Measurements from ENCODE around the gene ANGPTL2.

The ANGPTL2 gene

DNA sequence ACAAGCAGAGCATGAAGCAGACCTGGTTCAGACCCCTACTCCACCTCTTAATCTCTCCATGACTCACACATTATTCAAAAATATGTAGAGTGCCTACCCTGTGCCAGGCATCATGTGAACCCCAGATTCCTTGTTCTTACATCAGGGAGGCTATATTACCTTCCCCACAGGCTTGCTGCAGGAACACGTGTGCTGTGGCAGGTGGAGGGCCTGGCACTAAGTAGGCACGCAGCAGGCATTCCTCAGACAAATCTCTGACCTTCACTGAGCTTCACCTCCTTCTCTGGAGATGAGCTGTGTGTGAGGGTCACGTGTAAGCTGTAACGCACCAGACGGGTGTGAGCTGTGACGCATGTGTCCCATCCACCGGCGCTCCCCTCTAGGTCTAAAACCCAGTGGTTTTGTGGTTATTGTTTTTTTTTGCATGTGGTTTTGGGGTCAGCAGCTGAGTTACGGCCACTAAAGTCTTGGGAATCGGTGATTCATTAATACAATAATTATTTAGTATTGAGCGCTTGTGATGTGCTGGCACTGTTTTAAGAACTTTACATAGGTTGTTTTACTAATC lies 30.3 kb downstream of the ANGPTL2 start:
- no peak for DNase-seq

DNA sequence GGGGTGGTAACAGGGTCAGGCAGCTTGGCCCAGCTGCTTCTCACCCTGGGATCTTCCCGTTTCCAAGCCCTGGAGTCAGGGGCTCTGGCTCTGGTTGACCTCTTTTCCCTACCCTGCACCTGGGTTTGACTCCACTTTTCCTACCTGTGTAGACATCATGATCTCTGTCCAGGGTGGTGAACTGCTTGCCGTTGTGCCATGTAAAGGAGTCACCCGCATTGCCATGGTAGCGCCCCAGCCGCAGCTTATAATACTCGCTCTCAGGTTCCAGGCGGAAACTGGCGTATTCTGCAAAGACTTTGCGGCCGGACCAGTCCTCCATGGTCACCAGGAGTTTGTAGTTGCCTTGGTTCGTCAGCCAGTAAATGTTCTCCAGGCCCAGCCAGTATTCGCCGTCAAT lies 30.9 kb downstream of the ANGPTL2 start:
- DNase-seq: no peak

DNA sequence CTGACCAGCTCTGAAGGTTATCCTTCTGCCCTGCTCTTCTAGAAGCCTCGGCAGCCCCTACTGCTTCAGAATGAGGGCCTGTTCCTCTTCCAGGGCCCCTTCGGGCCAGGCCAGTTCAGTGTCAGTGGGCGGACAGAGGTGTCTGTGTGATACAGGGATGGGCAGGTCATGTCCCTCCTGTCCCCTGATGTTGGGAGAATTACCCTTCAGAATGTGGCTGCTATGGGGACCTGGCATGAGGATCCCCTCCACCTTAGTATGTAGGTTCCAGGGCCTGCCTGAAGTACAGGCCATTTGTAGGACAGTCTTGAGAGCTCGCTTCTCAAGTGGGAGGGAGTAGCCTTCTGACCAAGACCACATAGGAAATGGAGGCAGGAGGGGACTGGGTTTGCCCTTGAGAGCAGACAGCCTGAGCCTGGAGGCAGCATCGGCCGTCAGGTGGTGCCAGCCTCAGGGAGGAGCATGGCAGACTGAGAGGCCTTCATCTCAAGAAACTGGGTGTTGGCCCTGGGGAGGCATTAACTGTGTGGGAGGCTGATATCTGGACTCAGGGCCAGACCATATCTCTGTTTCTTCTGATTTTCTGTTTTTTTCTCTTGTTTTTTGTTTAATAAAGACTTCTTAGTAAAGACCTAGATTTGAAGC lies 32.0 kb downstream of the ANGPTL2 start:
- no peak for DNase-seq

DNA sequence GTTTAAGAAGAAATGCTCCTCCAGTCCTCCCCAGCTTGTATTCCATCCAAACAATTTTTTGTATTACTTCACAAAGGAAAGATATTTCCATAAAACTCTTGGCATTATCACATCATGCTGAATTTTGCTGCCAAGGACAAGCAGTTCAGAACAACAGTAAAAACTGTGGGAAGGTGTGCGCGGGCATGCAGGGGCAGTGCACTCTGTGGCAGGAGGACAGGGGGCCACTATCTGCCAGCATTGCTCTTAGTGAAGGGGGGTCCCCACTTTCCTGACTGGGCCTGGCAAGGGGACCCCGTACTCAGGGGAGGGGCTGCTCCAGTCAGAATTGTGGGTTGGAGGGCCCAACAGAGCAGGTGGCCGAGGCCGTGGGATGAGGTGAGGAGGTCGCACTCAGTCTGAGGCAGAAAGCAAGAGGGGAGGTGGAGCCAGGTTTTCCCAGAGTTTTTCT lies 32.8 kb downstream of the ANGPTL2 start:
- DNase-seq: no peak

DNA sequence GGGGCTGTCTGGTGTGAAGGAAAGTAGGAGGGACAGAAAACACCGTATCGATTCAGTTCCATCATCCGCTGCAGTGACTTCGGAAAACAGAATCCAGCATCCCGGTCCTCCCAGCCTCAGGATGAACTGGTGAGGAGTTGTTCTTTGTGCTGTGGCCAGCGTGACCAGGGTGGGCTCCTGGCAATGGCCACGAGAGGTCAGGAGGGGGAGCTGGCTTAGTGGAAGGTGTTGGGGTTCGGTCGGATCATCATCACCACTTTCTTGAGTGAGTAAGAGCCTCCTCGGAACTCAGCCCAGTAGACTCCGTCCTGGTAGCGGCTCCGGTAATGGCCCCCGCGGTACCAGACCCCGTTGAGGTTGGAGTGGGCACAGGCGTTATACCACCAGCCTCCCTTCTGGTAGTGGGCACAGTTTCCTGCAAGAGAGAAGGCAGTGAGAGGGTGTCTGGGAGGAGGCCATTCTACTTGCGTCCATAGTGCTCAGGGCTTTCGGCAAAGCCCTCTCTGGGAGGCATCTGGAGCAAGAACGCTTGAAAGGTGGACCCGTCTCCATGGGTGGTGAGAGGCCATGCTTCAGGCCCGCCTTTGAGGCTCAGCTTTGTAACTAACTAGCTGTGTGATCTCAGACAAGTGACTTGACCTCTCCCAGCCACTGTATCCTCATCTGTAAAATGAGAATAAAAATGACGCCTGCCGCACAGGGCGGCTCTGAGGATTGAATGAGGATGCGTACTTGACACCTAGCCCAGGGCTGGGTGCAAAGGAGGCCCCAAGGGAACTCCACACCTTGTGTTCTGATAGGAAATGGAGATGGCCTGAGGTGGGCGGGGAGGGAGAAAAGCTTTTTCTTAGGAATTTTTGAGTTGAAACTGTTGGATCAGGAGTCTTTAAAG lies 33.5 kb downstream of the ANGPTL2 start:
- no peak for DNase-seq

DNA sequence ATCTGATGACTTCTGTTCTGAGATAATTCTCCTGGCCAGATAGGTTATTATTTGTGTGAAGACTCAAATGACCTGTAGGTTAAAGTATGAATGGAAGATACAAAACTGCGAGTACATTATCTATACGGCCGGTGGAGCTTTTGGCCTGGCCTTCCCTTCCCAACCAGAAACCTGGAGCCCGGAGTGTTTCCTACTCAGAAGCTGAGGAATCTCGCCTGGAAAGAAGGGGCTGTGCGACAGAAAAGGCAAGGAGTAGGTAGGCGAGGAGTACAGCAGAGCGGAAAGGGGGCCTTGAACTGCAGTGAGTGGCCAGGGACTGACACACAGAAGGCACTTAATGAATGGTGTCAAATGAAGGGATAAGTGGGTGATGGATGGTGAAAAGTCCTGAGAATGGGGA lies 34.6 kb downstream of the ANGPTL2 start:
- DNase-seq: no peak

DNA sequence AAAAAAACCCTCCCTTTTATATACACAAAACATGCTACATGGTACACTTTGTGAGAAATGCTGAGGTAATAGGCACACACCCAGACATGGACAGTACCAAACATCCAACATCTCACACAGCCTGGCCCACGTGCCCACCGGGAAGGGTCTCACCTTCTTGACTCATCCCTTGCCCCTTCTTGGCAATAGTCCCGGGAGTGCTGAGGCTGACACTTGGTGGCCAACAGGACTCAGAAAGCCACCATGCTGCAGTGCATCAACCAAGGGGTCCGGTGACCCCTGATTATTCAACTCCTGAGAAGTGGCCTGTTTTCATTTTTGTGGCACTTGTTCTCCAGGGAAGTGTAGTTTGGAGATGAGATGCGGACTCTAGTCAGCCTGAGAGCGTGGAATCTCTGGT lies 35.0 kb downstream of the ANGPTL2 start:
- DNase-seq: no peak

DNA sequence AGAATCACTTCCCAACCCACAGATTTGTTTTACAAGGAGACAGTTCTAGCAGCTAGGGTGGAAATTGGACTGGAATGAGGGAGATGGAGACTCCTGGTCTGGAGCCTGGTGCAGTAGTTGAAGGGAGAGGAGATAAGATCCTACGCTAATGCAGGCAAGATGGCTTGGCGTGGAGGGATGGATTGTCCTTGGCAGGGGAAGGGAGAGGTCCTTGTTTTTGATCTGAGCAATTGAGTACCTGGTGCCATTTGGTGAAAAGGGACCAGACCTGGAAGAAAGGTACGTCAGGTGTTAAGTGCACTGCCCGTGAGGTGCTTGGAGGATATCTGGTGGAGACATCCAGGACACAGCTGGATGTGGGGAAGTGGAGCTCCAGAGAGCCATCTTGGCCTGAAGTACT lies 35.7 kb downstream of the ANGPTL2 start:
- DNase-seq: no peak

DNA sequence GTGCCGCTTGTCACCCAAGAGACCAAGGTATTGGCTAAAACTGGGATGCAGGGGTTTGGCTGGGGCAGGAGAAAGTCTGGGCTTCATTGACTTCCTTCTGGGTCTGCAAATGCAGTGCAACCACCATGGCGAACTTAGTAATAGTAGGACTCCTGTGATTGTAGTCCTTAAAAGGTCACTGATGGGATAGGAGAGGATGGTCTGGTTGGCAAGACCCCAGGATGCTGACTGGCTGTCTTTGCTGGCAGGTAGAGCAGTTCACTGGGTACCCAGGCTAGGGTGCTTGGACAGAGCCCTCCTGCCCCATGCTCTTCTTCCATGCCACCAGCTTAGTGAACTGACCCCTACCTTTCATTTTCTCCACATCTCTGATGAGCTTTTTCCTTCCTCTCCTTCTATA lies 37.2 kb downstream of the ANGPTL2 start:
- no peak for DNase-seq

DNA sequence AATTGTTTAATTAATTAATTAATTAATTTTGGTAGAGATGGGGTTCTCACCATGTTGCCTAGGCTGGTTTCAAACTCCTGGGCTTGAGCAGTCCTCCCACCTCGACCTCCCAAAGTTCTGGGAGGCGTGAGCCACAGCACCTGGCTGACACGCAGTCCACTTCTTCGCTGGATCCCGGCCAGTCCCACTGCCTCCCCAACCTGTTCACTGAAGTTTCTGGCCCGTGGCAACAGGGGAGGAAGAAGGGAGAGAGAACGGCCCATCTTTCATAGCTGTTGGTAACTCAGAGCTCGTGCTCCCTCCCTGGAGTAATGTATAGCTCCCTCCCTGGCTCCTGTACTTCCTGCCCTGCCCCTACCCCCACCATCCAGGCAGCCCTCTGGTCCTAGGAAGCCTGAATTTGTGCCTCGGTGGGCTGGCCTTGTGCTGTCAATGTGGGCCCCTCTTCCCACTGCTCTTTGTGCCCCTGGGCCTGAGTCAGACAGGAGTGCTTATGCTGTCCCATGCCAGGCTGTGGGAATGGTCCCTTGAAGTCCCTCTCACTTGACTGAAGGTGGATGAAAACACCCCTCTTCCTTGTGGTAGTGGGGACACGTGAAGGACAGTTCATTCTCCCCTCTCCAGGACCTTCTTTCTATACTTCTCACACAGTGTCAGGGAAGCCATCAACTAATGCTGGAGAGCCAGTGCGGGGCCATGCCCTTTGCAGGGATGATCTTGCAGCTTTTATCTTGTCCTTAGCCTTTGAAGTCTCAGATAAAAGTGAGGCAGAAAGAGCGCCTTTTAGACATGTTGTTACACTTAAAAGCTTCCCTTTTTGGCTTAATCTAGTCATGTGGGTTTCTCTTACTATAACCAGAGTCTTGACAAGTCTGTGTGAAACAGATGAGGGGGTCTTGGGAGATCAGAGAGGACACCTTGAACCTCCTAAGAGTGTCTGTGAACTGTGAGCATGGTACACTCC lies 38.1 kb downstream of the ANGPTL2 start:
- no peak for DNase-seq

DNA sequence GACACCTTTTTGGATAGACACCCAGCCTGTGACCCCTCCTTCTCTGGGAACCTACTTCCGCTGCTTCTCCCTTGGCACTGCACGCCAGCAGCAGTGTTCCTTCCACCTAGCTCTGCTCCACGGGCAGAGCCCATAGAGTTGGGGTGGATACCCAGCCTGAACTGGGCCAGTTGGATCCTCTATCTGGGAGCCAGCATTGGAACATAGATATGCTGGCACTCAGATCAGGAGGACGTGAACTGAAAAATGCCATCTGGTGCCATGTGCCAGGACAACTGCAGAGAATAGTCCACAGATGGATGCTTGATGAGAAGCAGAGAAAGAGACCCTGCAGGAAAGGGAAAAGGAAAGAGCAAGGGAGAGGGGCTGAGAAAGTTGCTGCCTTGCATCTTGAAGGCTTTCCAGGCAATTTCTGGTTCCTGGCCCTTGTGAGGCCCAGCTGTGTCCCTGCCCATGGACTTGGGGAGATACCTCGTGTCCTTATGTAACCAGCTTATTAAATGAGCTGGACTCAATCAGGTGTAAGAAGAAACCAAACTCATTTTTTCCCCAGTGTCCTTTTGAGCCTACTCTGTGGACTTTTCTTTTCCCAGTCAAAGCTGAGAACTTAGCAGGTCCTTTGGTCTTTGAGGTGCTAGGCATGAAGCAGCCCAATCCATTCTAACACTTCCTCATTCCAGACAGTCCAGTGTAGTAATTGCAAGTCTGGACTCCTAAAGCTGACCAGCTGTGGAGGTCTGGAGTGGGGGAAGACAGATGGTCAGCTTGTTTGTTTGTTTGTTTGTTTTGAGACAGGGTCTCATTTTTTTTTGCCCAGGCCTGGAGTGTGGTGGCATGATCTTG lies 39.1 kb downstream of the ANGPTL2 start:
- DNase-seq: no peak

DNA sequence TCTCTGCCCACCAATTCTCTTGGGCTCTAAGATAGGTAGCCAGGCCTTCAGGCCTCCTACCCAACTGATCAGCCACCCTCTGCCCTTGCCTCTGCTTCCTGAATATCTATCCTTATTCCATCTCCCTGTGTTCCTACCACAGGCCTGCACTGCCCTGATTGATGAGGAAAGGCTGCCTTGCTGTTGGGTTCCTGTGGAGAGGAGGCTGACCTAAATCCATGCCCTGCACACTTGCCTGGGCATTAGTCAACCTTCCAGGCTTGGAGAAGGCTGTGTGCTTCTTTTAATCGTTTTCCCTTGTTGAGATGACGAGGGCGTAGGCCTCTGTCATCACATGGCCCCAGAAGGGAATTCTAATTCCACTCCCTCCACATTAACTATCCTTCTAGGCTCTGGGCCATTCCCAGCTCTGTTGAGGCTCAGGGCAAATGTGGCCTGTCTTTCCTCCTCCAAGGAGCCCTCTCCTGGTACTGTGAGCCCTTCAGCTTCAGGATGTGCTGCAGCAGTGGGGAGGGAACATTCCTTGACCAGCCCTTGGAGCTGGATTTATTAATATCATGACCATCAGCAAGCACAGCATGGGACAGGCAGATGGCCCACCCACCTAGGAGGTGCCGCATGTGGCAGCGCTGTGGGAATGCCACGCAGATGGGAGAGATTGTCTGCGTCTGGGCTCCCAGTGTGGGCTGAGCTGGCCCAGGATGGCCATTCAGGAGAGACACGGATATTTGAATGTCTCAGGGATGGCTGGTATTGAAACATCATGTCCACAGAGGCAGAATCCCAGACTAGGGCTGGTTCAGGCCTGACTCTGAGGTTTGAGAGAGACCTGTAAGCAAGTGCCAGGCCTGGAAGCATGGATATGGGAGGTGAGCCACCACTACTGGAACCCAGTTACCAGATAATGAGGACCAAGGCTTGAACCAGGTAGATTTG lies 40.9 kb downstream of the ANGPTL2 start:
- no peak for DNase-seq

DNA sequence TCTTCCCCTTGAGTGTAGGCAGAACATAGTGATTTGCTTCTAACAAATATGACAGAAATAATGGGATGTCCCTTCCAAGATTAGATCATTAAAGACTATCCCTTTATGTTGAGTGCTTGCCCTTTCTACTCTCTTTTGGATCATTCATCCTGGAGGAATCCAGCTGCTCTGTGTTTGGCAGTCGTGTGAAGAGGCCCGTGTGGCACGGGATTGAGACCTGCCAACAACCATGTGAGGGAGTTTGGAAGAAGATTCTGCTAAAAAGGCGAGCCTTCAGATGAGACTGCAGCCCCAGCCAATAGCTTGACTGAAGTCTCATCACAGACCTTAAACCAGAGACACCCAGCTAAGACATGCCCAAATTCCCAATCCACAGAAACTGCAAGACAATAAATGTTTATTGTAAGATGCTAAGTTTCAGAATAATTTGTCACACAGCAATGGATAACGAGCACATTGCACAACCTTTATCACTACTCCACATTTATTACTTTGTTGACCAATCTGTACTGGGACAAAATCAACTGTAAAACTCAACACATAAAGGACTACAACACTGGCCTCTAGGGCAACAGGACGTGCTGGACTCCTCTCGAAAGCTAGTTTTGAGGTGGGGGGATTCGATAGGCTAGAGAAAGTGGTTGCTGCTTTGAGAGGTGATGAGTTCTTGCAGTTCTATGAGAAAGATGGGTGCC lies 42.8 kb downstream of the ANGPTL2 start:
- DNase-seq: no peak

DNA sequence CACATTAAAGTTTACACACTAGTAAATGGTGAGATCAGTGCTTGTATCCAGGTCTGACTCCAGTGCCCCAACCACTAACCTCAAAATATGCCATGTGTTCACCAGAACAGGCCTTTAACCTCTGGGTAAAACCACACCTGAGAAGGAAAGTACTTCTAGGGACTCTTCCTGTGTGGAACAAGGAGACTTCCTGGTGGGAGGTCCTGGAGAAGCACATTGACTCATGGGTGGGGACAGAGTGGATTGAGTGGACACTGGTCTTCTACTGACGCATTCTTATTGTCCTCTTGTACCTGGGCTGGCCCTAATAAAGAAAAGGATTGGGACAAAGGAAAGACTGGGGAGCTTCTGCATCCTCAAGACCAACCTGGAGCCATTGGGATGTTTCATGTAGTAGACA lies 43.4 kb downstream of the ANGPTL2 start:
- no peak for DNase-seq

DNA sequence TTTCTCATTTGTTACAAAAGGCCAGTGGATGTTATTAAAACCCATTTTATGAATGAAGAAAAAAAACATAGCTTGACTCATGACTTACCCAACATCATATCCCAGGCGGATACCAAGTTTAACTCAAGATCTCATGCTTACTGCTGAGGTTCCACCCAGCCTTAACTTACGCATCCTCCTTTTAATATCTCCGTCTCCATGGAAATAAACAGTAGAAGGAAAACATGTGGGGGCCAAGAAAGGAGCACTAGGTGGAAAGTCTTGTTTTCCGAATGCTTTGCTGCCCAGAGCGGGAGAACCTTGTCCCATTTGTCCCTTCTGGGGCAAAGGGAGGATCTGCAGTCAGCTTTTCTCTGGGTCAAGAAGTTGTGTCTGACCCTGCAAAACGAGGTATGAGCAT lies 44.1 kb downstream of the ANGPTL2 start:
- no peak for DNase-seq

DNA sequence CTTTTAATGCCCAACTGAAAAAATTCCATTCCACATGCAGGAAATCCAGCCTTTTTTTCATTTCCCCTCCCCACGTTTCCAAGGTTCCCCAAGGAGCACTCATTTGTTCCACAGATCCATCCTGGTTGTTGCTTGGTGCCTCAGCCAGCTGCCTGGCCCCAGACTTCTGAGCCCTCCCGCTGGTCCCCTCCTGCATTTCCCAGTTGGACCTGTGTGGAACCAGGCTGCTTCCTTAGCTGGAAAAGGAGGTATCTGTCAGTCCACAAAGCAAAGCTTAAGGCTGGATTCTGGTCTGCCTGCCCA lies 44.8 kb downstream of the ANGPTL2 start:
- DNase-seq: no peak

DNA sequence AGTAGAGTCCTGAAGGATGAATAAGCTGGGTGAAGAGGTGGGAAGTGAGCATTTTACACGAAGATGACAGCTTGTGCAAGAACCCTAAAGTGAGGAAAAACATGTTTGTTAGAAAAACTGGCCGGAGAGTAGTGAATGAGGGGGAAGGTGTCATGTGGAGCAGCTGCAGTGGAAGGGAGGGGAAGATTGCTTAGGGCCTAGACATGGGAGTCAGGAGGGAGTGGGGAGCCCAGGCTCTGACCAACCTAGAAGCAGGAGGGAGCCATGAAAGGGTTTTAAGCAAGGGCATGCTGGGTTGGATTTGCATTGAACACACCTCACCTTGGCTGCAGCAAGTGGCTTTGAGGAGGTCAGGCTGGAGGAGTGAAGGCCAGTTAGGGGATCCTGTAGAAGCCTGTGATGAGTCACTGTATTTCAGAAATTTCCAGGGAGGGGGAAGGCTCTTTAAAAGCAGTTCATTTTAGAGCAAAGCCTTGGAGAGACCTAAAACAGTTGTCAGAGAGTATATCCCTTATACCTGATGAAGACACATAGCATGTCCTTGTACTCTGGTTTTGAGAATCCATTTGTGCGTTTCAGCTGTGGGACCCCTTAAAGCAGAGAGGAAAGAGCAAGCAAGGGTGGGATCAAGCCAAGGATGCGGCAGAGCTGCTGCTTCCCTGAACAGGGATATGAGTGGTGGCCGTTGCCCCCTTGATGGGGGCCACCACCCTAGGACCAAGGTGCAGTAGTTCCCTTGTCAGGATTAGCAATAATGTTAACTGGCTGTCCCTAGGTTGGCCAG lies 45.4 kb downstream of the ANGPTL2 start:
- DNase-seq: no peak

DNA sequence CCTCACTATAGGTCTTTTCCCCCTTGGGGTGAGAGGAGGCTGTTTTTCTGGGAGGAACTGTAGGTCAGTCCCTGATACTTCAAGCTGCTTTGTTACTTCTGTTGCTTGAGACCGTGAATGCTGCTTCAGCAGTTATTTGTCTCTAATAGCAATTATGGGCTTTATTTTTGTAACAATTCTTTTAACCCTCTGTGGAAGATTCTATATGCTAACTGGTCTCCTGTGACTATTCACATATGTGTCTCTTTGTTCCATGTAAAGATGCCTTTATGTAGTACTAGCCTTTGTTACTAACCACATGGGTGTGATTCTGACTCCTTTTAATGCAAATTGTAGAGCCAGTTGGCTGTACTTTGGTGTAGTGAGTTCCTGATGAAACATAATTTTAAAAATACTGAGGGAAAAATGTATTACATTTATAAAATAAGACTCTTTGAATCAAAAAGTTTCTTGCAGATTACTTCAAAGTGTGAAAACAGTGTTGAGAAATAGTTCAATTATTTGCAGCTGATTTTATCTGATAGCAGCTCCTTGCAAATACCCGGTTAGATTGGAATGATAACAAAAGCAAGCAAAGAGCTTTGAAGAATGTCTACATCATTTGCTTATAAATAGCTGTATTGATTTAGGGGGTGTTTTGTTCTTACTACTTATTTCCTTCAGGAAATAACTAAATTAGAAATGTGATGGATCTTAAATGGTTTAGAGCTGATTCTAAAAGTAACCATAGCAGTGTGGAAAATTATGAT lies 46.6 kb downstream of the ANGPTL2 start:
- no peak for DNase-seq
